CD8-positive, alpha-beta memory T cell (primary cell): ENCODE data around the gene SDC1. TPM values are rescaled to one million over a fixed set of nuclear protein-coding genes. Genes with fewer than 3 reads are reported as not detected.
"Not testable (repeated sequence)": the region's sequence is repeated elsewhere in the genome, so short reads cannot be mapped to it uniquely, and the experiment has no call there.

Experiments used
- CTCF ChIA-PET: fragments of 350-600 bp; sonication (Branson Sonifier 250); formaldehyde crosslinking; loops from one replicate; lab custom pipeline; 2021; ENCODE audit warnings: antibody characterized with exemption; lab: Charles Lee
- POLR2A ChIA-PET: fragments of 350-600 bp; sonication (Branson Sonifier 250); formaldehyde crosslinking; loops from one replicate; lab custom pipeline; 2021; ENCODE audit warnings: antibody characterized with exemption; lab: Charles Lee
- DNase-seq, 5 donors: peaks; one replicate each; pipeline versions ENCODE4 v3.0.0 to v3.0.0-alpha.2; 2020 to 2022; ENCODE audit warnings: mixed read lengths in 1 of 5
- H3K27ac ChIP-seq: one replicate; pipeline ENCODE4 v1.7.0; 2013; ENCODE audit warnings: low read depth, mild to moderate bottlenecking, low read length, moderate library complexity
- H3K27me3 ChIP-seq: 2 replicates; pipeline ENCODE4 v1.7.0; 2013; ENCODE audit warnings: low read length, mild to moderate bottlenecking; ENCODE audit not compliant: insufficient read depth, poor library complexity, severe bottlenecking
- H3K36me3 ChIP-seq: 2 replicates; pipeline ENCODE4 v1.7.0; 2013; ENCODE audit warnings: mild to moderate bottlenecking, low read length, moderate library complexity; ENCODE audit not compliant: insufficient read depth
- H3K4me1 ChIP-seq: 2 replicates; pipeline ENCODE4 v1.7.0; 2013; ENCODE audit warnings: mild to moderate bottlenecking, low read length, moderate library complexity; ENCODE audit not compliant: insufficient read depth
- H3K4me3 ChIP-seq: 2 replicates; pipeline ENCODE4 v1.7.0; 2013; ENCODE audit warnings: mild to moderate bottlenecking, low read length
- H3K9me3 ChIP-seq: 2 replicates; pipeline ENCODE4 v1.7.0; 2013; ENCODE audit warnings: mild to moderate bottlenecking, low read length
- H3K27ac Mint-ChIP-seq, 8 donors: one replicate each; pipeline ENCODE4 v1.8.0; 2020 to 2021; ENCODE audit warnings: mixed read lengths in 8 of 8, mild to moderate bottlenecking in 6 of 8, inconsistent platforms in 3 of 8, moderate library complexity in 3 of 8
- H3K27me3 Mint-ChIP-seq, 2 donors: one replicate each; pipeline ENCODE4 v1.8.0; 2020 to 2021; ENCODE audit warnings: mixed read lengths in 2 of 2, mild to moderate bottlenecking in 1 of 2, moderate library complexity in 1 of 2
- H3K36me3 Mint-ChIP-seq, 3 donors: one replicate each; pipeline ENCODE4 v1.8.0; 2020 to 2021; ENCODE audit warnings: mixed read lengths in 3 of 3, inconsistent platforms in 1 of 3, mild to moderate bottlenecking in 1 of 3
- H3K4me1 Mint-ChIP-seq, 3 donors: one replicate each; pipeline ENCODE4 v1.8.0; 2020 to 2021; ENCODE audit warnings: mixed read lengths in 3 of 3, inconsistent platforms in 1 of 3, mild to moderate bottlenecking in 1 of 3
- H3K4me3 Mint-ChIP-seq, 7 donors: one replicate each; pipeline ENCODE4 v1.8.0; 2020 to 2021; ENCODE audit warnings: mixed read lengths in 7 of 7, mild to moderate bottlenecking in 6 of 7, moderate library complexity in 4 of 7, inconsistent platforms in 2 of 7
- H3K9me3 Mint-ChIP-seq, 5 donors: one replicate each; pipeline ENCODE4 v1.8.0; 2020 to 2022; ENCODE audit warnings: mixed read lengths in 5 of 5, mild to moderate bottlenecking in 3 of 5, moderate library complexity in 2 of 5, inconsistent platforms in 1 of 5
- polyA plus RNA-seq: library from polyadenylated mRNA; unstranded; fragments of 300-500 nt; fragmentation: Illumina TruSeq; gene quantifications from one replicate; pipeline ENCODE4 v1.2.3, GENCODE V29; 2021
- total RNA-seq, 2 experiments: library from RNA; stranded (reverse); gene quantifications; one replicate each; pipeline ENCODE4 v1.2.3, GENCODE V29; 2021

Gene SDC1
- under 1 TPM; 0.13 to 0.27 TPM for total RNA-seq
- polyA plus RNA-seq: not detected

- H3K27me3 Mint-ChIP-seq: peaks cover 33 to 62% of the 10 kb centered on the region in 2 donors
- Histone ChIP-seq H3K9me3 (no peaks in the 10 kb centered on the region), H3K36me3 (no peaks in the 10 kb centered on the region), H3K27me3 (no peaks in the 10 kb centered on the region), H3K4me1 (no peaks in the 10 kb centered on the region), H3K27ac (no peak within 1 kb of the TSS), H3K4me3 (no peak within 1 kb of the TSS)
- DNase-seq: no peak
- H3K36me3 Mint-ChIP-seq: no peaks in the 10 kb centered on the region
- peaks cover 0 to 16% (median 4%) of the 10 kb centered on the region in 3 donors for H3K4me1 Mint-ChIP-seq
- CTCF ChIA-PET: no interaction called here
- POLR2A ChIA-PET: no interaction called here
- H3K4me3 Mint-ChIP-seq: peak within 1 kb of the TSS in 6 of 7 donors; percentile 39 to 68 (median 50)
- peaks cover 0 to 2% (median 0%) of the 10 kb centered on the region in 5 donors for H3K9me3 Mint-ChIP-seq
- H3K27ac Mint-ChIP-seq: no peak within 1 kb of the TSS
These were observed at the start of gene SDC1 for GRCh38 chr2:20224716-20225293. TSS of gene SDC1 (minus strand) at chr2:20225130. CDS start at chr2:20224867, 263 bp downstream.

GRCh38 chr2:20273042-20273441 is 48.1 kb upstream of the SDC1 start:
- POLR2A ChIA-PET: no interaction called here
- H3K4me3 Mint-ChIP-seq: no peak overlapping the region
- H3K27ac Mint-ChIP-seq: no peak overlapping the region
- Histone ChIP-seq H3K4me1 (no peaks in the 10 kb centered on the region), H3K36me3 (peaks cover 4% of the 10 kb centered on the region), H3K9me3 (no peaks in the 10 kb centered on the region), H3K27me3 (no peaks in the 10 kb centered on the region), H3K4me3 (no peak overlapping the region), H3K27ac (no peak overlapping the region)
- peaks cover 25 to 40% (median 26%) of the 10 kb centered on the region in 3 donors for H3K4me1 Mint-ChIP-seq
- H3K36me3 Mint-ChIP-seq: peaks cover 0 to 62% (median 6%) of the 10 kb centered on the region in 3 donors
- no peak for DNase-seq
- no peaks in the 10 kb centered on the region for H3K27me3 Mint-ChIP-seq
- H3K9me3 Mint-ChIP-seq: no peaks in the 10 kb centered on the region
- CTCF ChIA-PET: no interaction called here

- H3K36me3 ChIP-seq, H3K4me1 ChIP-seq, H3K27ac ChIP-seq, H3K27ac Mint-ChIP-seq, H3K9me3 ChIP-seq, H3K9me3 Mint-ChIP-seq, POLR2A ChIA-PET, DNase-seq, CTCF ChIA-PET, H3K27me3 Mint-ChIP-seq, H3K4me3 Mint-ChIP-seq, H3K27me3 ChIP-seq, H3K4me3 ChIP-seq: not testable (repeated sequence)
- Mint-ChIP-seq H3K36me3 (peaks cover 0 to 57% (median 7%) of the 10 kb centered on the region in 3 donors), H3K4me1 (peaks cover 19 to 32% (median 23%) of the 10 kb centered on the region in 3 donors)
These were observed 43.4 kb upstream of the SDC1 start for GRCh38 chr2:20268317-20268716.

- H3K27ac Mint-ChIP-seq: peak overlapping the region in 3 of 8 donors; percentile 63 to 91 (median 76)
- no peaks in the 10 kb centered on the region for H3K27me3 ChIP-seq
- H3K27ac ChIP-seq: no peak overlapping the region
- H3K4me1 Mint-ChIP-seq: peaks cover 18 to 28% (median 23%) of the 10 kb centered on the region in 3 donors
- H3K27me3 Mint-ChIP-seq: no peaks in the 10 kb centered on the region
- H3K4me3 Mint-ChIP-seq: no peak overlapping the region
- peaks cover 0 to 58% (median 7%) of the 10 kb centered on the region in 3 donors for H3K36me3 Mint-ChIP-seq
- DNase-seq: no peak
- peaks cover 10% of the 10 kb centered on the region for H3K36me3 ChIP-seq
- no peak overlapping the region for H3K4me3 ChIP-seq
- no peaks in the 10 kb centered on the region for H3K4me1 ChIP-seq
- POLR2A ChIA-PET: no interaction called here
- no peaks in the 10 kb centered on the region for H3K9me3 Mint-ChIP-seq
- CTCF ChIA-PET: no interaction called here
- H3K9me3 ChIP-seq: no peaks in the 10 kb centered on the region
These were observed 42.6 kb upstream of the SDC1 start for GRCh38 chr2:20267529-20267928.

- Histone ChIP-seq H3K9me3 (no peaks in the 10 kb centered on the region), H3K4me3 (no peak overlapping the region), H3K36me3 (peaks cover 18% of the 10 kb centered on the region), H3K4me1 (no peaks in the 10 kb centered on the region), H3K27me3 (no peaks in the 10 kb centered on the region), H3K27ac (no peak overlapping the region)
- Mint-ChIP-seq H3K9me3 (no peaks in the 10 kb centered on the region), H3K36me3 (peaks cover 0 to 64% (median 5%) of the 10 kb centered on the region in 3 donors), H3K27me3 (no peaks in the 10 kb centered on the region), H3K4me3 (no peak overlapping the region), H3K27ac (no peak overlapping the region), H3K4me1 (peaks cover 13 to 17% (median 16%) of the 10 kb centered on the region in 3 donors)
- POLR2A ChIA-PET: no interaction called here
- DNase-seq: no peak
- CTCF ChIA-PET: no interaction called here
These were observed 39.7 kb upstream of the SDC1 start for GRCh38 chr2:20264629-20265028.

- Histone ChIP-seq H3K4me1 (no peaks in the 10 kb centered on the region), H3K9me3 (no peaks in the 10 kb centered on the region), H3K4me3 (no peak overlapping the region), H3K36me3 (peaks cover 47% of the 10 kb centered on the region), H3K27me3 (no peaks in the 10 kb centered on the region), H3K27ac (no peak overlapping the region)
- H3K27me3 Mint-ChIP-seq: no peaks in the 10 kb centered on the region
- no peak overlapping the region for H3K27ac Mint-ChIP-seq
- H3K36me3 Mint-ChIP-seq: peaks cover 6 to 76% (median 13%) of the 10 kb centered on the region in 3 donors
- H3K4me3 Mint-ChIP-seq: no peak overlapping the region
- DNase-seq: no peak
- ChIA-PET CTCF (no interaction called here), POLR2A (no interaction called here)
- no peaks in the 10 kb centered on the region for H3K9me3 Mint-ChIP-seq
- peaks cover 0 to 5% (median 2%) of the 10 kb centered on the region in 3 donors for H3K4me1 Mint-ChIP-seq
These were observed 32.5 kb upstream of the SDC1 start for GRCh38 chr2:20257411-20257810.

- ChIA-PET POLR2A (no interaction called here), CTCF (no interaction called here)
- Histone ChIP-seq H3K27ac (no peak overlapping the region), H3K4me1 (no peaks in the 10 kb centered on the region), H3K9me3 (no peaks in the 10 kb centered on the region), H3K36me3 (peaks cover 47% of the 10 kb centered on the region), H3K4me3 (no peak overlapping the region), H3K27me3 (no peaks in the 10 kb centered on the region)
- Mint-ChIP-seq H3K36me3 (peaks cover 12 to 81% (median 20%) of the 10 kb centered on the region in 3 donors), H3K27me3 (no peaks in the 10 kb centered on the region), H3K27ac (no peak overlapping the region), H3K9me3 (no peaks in the 10 kb centered on the region), H3K4me3 (no peak overlapping the region), H3K4me1 (peaks cover 0 to 5% (median 2%) of the 10 kb centered on the region in 3 donors)
- no peak for DNase-seq
These were observed 29.8 kb upstream of the SDC1 start for GRCh38 chr2:20254731-20255130.

GRCh38 chr2:20250436-20250835 is 25.5 kb upstream of the SDC1 start:
- ChIA-PET POLR2A (no interaction called here), CTCF (no interaction called here)
- no peaks in the 10 kb centered on the region for H3K9me3 Mint-ChIP-seq
- DNase-seq: no peak
- Histone ChIP-seq H3K4me1 (no peaks in the 10 kb centered on the region), H3K9me3 (no peaks in the 10 kb centered on the region), H3K27me3 (no peaks in the 10 kb centered on the region), H3K36me3 (peaks cover 33% of the 10 kb centered on the region), H3K4me3 (no peak overlapping the region), H3K27ac (no peak overlapping the region)
- H3K27me3 Mint-ChIP-seq: no peaks in the 10 kb centered on the region
- no peak overlapping the region for H3K4me3 Mint-ChIP-seq
- no peak overlapping the region for H3K27ac Mint-ChIP-seq
- peaks cover 7 to 86% (median 26%) of the 10 kb centered on the region in 3 donors for H3K36me3 Mint-ChIP-seq
- no peaks in the 10 kb centered on the region for H3K4me1 Mint-ChIP-seq
